Measurements from ENCODE around the gene NHSL1. TPM values are rescaled to one million over a fixed set of nuclear protein-coding genes. Genes with fewer than 3 reads are reported as not detected.

NHSL1 gene
- total and polyA plus RNA-seq, 11 donors = 13.9 to 103 (median 46.1) TPM

DNA sequence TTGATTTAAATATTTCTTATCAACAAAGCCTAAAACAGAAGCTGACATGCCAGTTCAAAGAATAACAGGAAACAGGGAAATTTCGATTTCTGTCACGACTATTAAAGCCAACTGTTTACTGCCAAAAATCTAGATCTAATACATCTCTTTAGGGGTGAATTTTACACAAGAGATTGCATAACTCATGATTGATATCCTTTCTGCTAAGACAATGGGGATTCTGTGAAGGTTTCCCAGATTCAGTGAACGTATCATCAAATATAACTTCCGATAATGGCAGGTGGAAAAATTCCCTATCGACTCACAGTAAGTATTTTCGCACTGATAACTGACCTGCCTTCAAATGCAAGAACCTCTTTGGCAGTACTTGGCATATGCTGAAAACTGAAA lies 42.9 kb downstream of the NHSL1 start:
- H3K27ac ChIP-seq = peak overlapping the region in 1 of 12 donors; percentile 67
- H3K27me3 ChIP-seq = no peaks in the 10 kb centered on the region
- 67 to 78% (median 70%) methylated on average over 6 of the region's 6 CpGs for WGBS, 4 donors

GRCh38 chr6:138455746-138456400 lies 43.4 kb downstream of the NHSL1 start:
- 59 to 69% (median 65%) methylated on average over 7 of the region's 7 CpGs for WGBS, 4 donors
- TF ChIP-seq, protein P1, sequence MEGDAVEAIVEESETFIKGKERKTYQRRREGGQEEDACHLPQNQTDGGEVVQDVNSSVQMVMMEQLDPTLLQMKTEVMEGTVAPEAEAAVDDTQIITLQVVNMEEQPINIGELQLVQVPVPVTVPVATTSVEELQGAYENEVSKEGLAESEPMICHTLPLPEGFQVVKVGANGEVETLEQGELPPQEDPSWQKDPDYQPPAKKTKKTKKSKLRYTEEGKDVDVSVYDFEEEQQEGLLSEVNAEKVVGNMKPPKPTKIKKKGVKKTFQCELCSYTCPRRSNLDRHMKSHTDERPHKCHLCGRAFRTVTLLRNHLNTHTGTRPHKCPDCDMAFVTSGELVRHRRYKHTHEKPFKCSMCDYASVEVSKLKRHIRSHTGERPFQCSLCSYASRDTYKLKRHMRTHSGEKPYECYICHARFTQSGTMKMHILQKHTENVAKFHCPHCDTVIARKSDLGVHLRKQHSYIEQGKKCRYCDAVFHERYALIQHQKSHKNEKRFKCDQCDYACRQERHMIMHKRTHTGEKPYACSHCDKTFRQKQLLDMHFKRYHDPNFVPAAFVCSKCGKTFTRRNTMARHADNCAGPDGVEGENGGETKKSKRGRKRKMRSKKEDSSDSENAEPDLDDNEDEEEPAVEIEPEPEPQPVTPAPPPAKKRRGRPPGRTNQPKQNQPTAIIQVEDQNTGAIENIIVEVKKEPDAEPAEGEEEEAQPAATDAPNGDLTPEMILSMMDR (IDR thresholded peaks at IDR 0.05) = no peak
- TF ChIP-seq POLR2A (IDR thresholded peaks at IDR 0.05) = no peak
- H3K36me3 ChIP-seq = peaks cover 0 to 22% (median 0%) of the 10 kb centered on the region in 9 donors
- H3K27ac ChIP-seq = peak overlapping the region in 1 of 12 donors; percentile 67
- peak overlapping the region in 1 of 12 donors; percentile 30 for H3K4me3 ChIP-seq
- no peaks in the 10 kb centered on the region for H3K9me3 ChIP-seq
- ATAC-seq (peak in 1 of 4 donors; percentile 29), DNase-seq (no peak)
- intact Hi-C loops (cut with DNase I) = no loop called here
- peaks cover 0 to 19% (median 0%) of the 10 kb centered on the region in 12 donors for H3K4me1 ChIP-seq
- H3K27me3 ChIP-seq = no peaks in the 10 kb centered on the region

More for the DNA sequence above, 42.9 kb downstream of the NHSL1 start:
- DNase-seq = no peak
- TF ChIP-seq, protein P1 (IDR thresholded peaks at IDR 0.05) = no peak
- TF ChIP-seq POLR2A (IDR thresholded peaks at IDR 0.05) = no peak
- Histone ChIP-seq H3K4me3 (no peak overlapping the region), H3K9me3 (no peaks in the 10 kb centered on the region), H3K4me1 (peaks cover 0 to 19% (median 0%) of the 10 kb centered on the region in 12 donors), H3K36me3 (peaks cover 0 to 24% (median 0%) of the 10 kb centered on the region in 9 donors)
- no peak for ATAC-seq
- intact Hi-C loops (cut with DNase I) = no loop called here

- intact Hi-C loops (cut with DNase I) = no loop called here
- no peak for TF ChIP-seq POLR2A (IDR thresholded peaks at IDR 0.05)
- TF ChIP-seq, protein P1 (IDR thresholded peaks at IDR 0.05) = no peak
- peak overlapping the region in 1 of 12 donors; percentile 30 for H3K4me3 ChIP-seq
- WGBS, 4 donors = 73 to 80% (median 77%) methylated on average over 9 of the region's 9 CpGs
- peak overlapping the region in 1 of 12 donors; percentile 67 for H3K27ac ChIP-seq
- peak in 2 of 5 donors; percentile 28 to 40 for DNase-seq
- no peaks in the 10 kb centered on the region for H3K9me3 ChIP-seq
- no peaks in the 10 kb centered on the region for H3K27me3 ChIP-seq
- peaks cover 0 to 20% (median 0%) of the 10 kb centered on the region in 9 donors for H3K36me3 ChIP-seq
- peaks cover 0 to 19% (median 0%) of the 10 kb centered on the region in 12 donors for H3K4me1 ChIP-seq
- no peak for ATAC-seq
Observed at GRCh38 chr6:138454981-138455706, 44.1 kb downstream of the NHSL1 start.

- no peak overlapping the region for H3K4me3 ChIP-seq
- no peak for ATAC-seq
- H3K4me1 ChIP-seq = peaks cover 0 to 12% (median 0%) of the 10 kb centered on the region in 12 donors
- H3K27me3 ChIP-seq = no peaks in the 10 kb centered on the region
- DNase-seq = no peak
- TF ChIP-seq POLR2A (IDR thresholded peaks at IDR 0.05) = no peak
- TF ChIP-seq, protein P1 (IDR thresholded peaks at IDR 0.05) = no peak
- no peak overlapping the region for H3K27ac ChIP-seq
- no peaks in the 10 kb centered on the region for H3K9me3 ChIP-seq
- WGBS, 4 donors = 95 to 98% (median 98%) methylated on average over 3 of the region's 3 CpGs
- H3K36me3 ChIP-seq = peaks cover 0 to 18% (median 9%) of the 10 kb centered on the region in 9 donors
- intact Hi-C loops (cut with DNase I) = no loop called here
Observed at GRCh38 chr6:138451043-138451442, 48.3 kb downstream of the NHSL1 start.
